B cell (primary cell): ENCODE measurements around the gene C1orf226. TPM values are rescaled to one million over a fixed set of nuclear protein-coding genes. Genes with fewer than 3 reads are reported as not detected.

Source experiments
- ATAC-seq: fragments of 200-7000 bp; cut with Tn5 transposase; one replicate; pipeline ENCODE4 v1.10.0; 2021; ENCODE audit warnings: low read depth, mild to moderate bottlenecking, moderate number of reproducible peaks, moderate library complexity
- CTCF ChIA-PET: fragments of 350-600 bp; sonication (Branson Sonifier 250); formaldehyde crosslinking; loops from one replicate; lab custom pipeline; 2021; ENCODE audit warnings: antibody characterized with exemption, inconsistent platforms; lab: Charles Lee
- POLR2A ChIA-PET: fragments of 350-600 bp; sonication (Branson Sonifier 250); formaldehyde crosslinking; loops from one replicate; lab custom pipeline; 2021; ENCODE audit warnings: antibody characterized with exemption; lab: Charles Lee
- DNase-seq: peaks from one replicate; pipeline ENCODE4 v3.0.0; 2013
- H2AFZ ChIP-seq: 2 replicates; pipeline ENCODE4 v1.6.1; 2012; ENCODE audit warnings: mild to moderate bottlenecking, low read depth, low read length; ENCODE audit not compliant: insufficient read depth, poor library complexity, severe bottlenecking
- H3K27ac ChIP-seq, 2 donors: 1 replicate in 1 of 2; 2 replicates in 1 of 2; pipeline ENCODE4 v1.5.1; 2012 to 2013; ENCODE audit warnings: low read length in 2 of 2, mild to moderate bottlenecking in 2 of 2, moderate library complexity in 1 of 2
- H3K27me3 ChIP-seq, 4 experiments: fragments of 200-600 bp in 1 of 4; sonication (generic) in 1 of 4; replicated peaks in 1 of 4; 1 replicate in 2 of 4; 2 replicates in 2 of 4; pipeline versions ENCODE4 v1.6.1 to v1.7.0; 2013 to 2016; ENCODE audit warnings: low read length in 3 of 4, mild to moderate bottlenecking in 2 of 4, mixed read lengths in 1 of 4, moderate library complexity in 1 of 4; ENCODE audit not compliant: insufficient read depth in 4 of 4, control insufficient read depth in 3 of 4; ENCODE audit errors: control extremely low read depth in 1 of 4
- H3K36me3 ChIP-seq, 2 experiments: replicated peaks in 1 of 2; 1 replicate in 1 of 2; 2 replicates in 1 of 2; pipeline versions ENCODE4 v1.6.1 to v1.7.1; 2013; ENCODE audit warnings: low read length in 1 of 2; ENCODE audit not compliant: insufficient read depth in 2 of 2, control insufficient read depth in 1 of 2; ENCODE audit errors: control extremely low read depth in 1 of 2, extremely low read depth in 1 of 2
- H3K4me1 ChIP-seq, 2 donors: fragments of 200-600 bp in 1 of 2; sonication (generic) in 1 of 2; 1 replicate in 1 of 2; 2 replicates in 1 of 2; pipeline versions ENCODE4 v1.5.1 to v1.6.1; 2013 to 2017; ENCODE audit warnings: low read length in 2 of 2; ENCODE audit not compliant: control insufficient read depth in 2 of 2, insufficient read depth in 2 of 2
- H3K4me2 ChIP-seq: replicated peaks from 2 replicates; pipeline ENCODE3; 2012; ENCODE audit warnings: mild to moderate bottlenecking, low read depth, low read length; ENCODE audit not compliant: poor library complexity, severe bottlenecking
- H3K4me3 ChIP-seq, 5 experiments: fragments of 200-600 bp in 1 of 5; sonication (generic) in 1 of 5; 1 replicate in 3 of 5; 2 replicates in 2 of 5; pipeline versions ENCODE4 v1.5.1 to v1.7.0; 2011 to 2016; ENCODE audit warnings: low read length in 4 of 5, mild to moderate bottlenecking in 4 of 5, low read depth in 2 of 5, control low read depth in 1 of 5, moderate library complexity in 1 of 5; ENCODE audit not compliant: insufficient read depth in 1 of 5; ENCODE audit errors: control extremely low read depth in 1 of 5, extremely low read depth in 1 of 5
- H3K79me2 ChIP-seq: fragments of 200-600 bp; sonication (generic); one replicate; pipeline ENCODE4 v1.6.0; 2016; ENCODE audit warnings: low read length; ENCODE audit not compliant: control insufficient read depth, insufficient read depth
- H3K9ac ChIP-seq: fragments of 200-600 bp; sonication (generic); 2 replicates; pipeline ENCODE4 v1.6.1; 2017; ENCODE audit warnings: mild to moderate bottlenecking, low read length, moderate library complexity
- H3K9me3 ChIP-seq, 3 donors: one replicate each; pipeline versions ENCODE4 v1.6.1 to v1.7.1; 2013; ENCODE audit warnings: low read length in 2 of 3; ENCODE audit not compliant: control insufficient read depth in 2 of 3, insufficient read depth in 1 of 3; ENCODE audit errors: control extremely low read depth in 1 of 3
- H4K20me1 ChIP-seq: 2 replicates; pipeline ENCODE4 v1.6.0; 2012; ENCODE audit warnings: mild to moderate bottlenecking, low read length; ENCODE audit not compliant: insufficient read depth, control insufficient read depth, poor library complexity, severe bottlenecking
- H3K27ac Mint-ChIP-seq: one replicate; pipeline ENCODE4 v1.8.0; 2021; ENCODE audit warnings: mixed read lengths
- H3K27me3 Mint-ChIP-seq: one replicate; pipeline ENCODE4 v1.8.0; 2021; ENCODE audit warnings: mixed read lengths
- H3K4me1 Mint-ChIP-seq: one replicate; pipeline ENCODE4 v1.8.0; 2021; ENCODE audit warnings: mixed read lengths
- H3K4me3 Mint-ChIP-seq: one replicate; pipeline ENCODE4 v1.8.0; 2021; ENCODE audit warnings: mixed read lengths
- H3K9me3 Mint-ChIP-seq: one replicate; pipeline ENCODE4 v1.8.0; 2022; ENCODE audit warnings: mixed read lengths; ENCODE audit not compliant: insufficient read depth
- EZH2 ChIP-seq: IDR thresholded peaks from 2 replicates; pipeline ENCODE4 v1.6.1; 2012; ENCODE audit warnings: borderline replicate concordance, low read depth, mild to moderate bottlenecking, moderate library complexity, low read length; ENCODE audit not compliant: insufficient read depth, poor library complexity, severe bottlenecking
- WGBS: methylation state at CpG from one replicate; pipeline ENCODE4 v1.1.5; 2013; ENCODE audit warnings: missing lambda C conversion rate; ENCODE audit not compliant: insufficient coverage; 5-methylcytosine and 5-hydroxymethylcytosine counted together
- intact Hi-C: fragments of 100-400 bp; cut with micrococcal nuclease; formaldehyde crosslinking; loops from one replicate; pipeline ENCODE4 v1.10.0; 2022
- polyA plus RNA-seq: library from polyadenylated mRNA; depleted of rRNA; stranded (reverse); fragments of >200 nt; gene quantifications from 2 replicates; pipeline ENCODE4 v1.2.3, GENCODE V29; 2012
- total RNA-seq, 2 donors: library from RNA; stranded (reverse); fragments of 120-200 nt in 1 of 2; gene quantifications; 1 replicate in 1 of 2; 2 replicates in 1 of 2; pipeline versions ENCODE4 v1.2.3 to v1.2.4, GENCODE V29; 2013 to 2022
- TF ChIP-seq, protein P1 (sequence below): fragments of 200-600 bp; IDR thresholded peaks from one replicate; pipeline ENCODE4 v1.8.0; 2022; ENCODE audit warnings: antibody characterized with exemption, mild to moderate bottlenecking

Gene C1orf226
- total and polyA plus RNA-seq, 2 donors (not counting 1 experiment from before 2014, with no cell fraction given) = 0.01 to 0.10 TPM

- H3K9me3 ChIP-seq = no peaks in the 10 kb centered on the region
- H3K27ac ChIP-seq = no peak overlapping the region
- H3K4me2 ChIP-seq = no peak overlapping the region
- ChIA-PET CTCF (no interaction called here), POLR2A (no interaction called here)
- H3K4me3 Mint-ChIP-seq = no peak overlapping the region
- H3K79me2 ChIP-seq = no peaks in the 10 kb centered on the region
- H2AFZ ChIP-seq = no peak overlapping the region
- WGBS = 87% methylated on average over 3 of the region's 3 CpGs
- no peaks in the 10 kb centered on the region for H3K4me1 ChIP-seq
- intact Hi-C loops = no loop called here
- peaks cover 22% of the 10 kb centered on the region for H3K27me3 Mint-ChIP-seq
- no peak overlapping the region for H3K4me3 ChIP-seq
- H3K9me3 Mint-ChIP-seq = no peaks in the 10 kb centered on the region
- no peak for TF ChIP-seq EZH2
- TF ChIP-seq, protein P1, sequence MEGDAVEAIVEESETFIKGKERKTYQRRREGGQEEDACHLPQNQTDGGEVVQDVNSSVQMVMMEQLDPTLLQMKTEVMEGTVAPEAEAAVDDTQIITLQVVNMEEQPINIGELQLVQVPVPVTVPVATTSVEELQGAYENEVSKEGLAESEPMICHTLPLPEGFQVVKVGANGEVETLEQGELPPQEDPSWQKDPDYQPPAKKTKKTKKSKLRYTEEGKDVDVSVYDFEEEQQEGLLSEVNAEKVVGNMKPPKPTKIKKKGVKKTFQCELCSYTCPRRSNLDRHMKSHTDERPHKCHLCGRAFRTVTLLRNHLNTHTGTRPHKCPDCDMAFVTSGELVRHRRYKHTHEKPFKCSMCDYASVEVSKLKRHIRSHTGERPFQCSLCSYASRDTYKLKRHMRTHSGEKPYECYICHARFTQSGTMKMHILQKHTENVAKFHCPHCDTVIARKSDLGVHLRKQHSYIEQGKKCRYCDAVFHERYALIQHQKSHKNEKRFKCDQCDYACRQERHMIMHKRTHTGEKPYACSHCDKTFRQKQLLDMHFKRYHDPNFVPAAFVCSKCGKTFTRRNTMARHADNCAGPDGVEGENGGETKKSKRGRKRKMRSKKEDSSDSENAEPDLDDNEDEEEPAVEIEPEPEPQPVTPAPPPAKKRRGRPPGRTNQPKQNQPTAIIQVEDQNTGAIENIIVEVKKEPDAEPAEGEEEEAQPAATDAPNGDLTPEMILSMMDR = no peak
- no peak for ATAC-seq
- DNase-seq = no peak
- no peaks in the 10 kb centered on the region for H3K27me3 ChIP-seq
- peaks cover 5% of the 10 kb centered on the region for H3K4me1 Mint-ChIP-seq
- H3K9ac ChIP-seq = no peak overlapping the region
- H3K36me3 ChIP-seq = no peaks in the 10 kb centered on the region
- no peaks in the 10 kb centered on the region for H4K20me1 ChIP-seq
- no peak overlapping the region for H3K27ac Mint-ChIP-seq
These were observed 17.7 kb upstream of the C1orf226 start for GRCh38 chr1:162363823-162364222.

- H4K20me1 ChIP-seq = no peaks in the 10 kb centered on the region
- no peaks in the 10 kb centered on the region for H3K9me3 ChIP-seq
- H3K36me3 ChIP-seq = no peaks in the 10 kb centered on the region
- POLR2A ChIA-PET = no interaction called here
- CTCF ChIA-PET = no interaction called here
- WGBS = 89% methylated on average over 1 of the region's 1 CpG
- DNase-seq (no peak), ATAC-seq (no peak)
- Mint-ChIP-seq H3K27ac (no peak overlapping the region), H3K27me3 (peaks cover 19% of the 10 kb centered on the region), H3K9me3 (no peaks in the 10 kb centered on the region), H3K4me1 (peaks cover 5% of the 10 kb centered on the region), H3K4me3 (no peak overlapping the region)
- no peak overlapping the region for H3K4me2 ChIP-seq
- no peak for TF ChIP-seq EZH2
- TF ChIP-seq, protein P1 = no peak
- no peak overlapping the region for H3K9ac ChIP-seq
- no peak overlapping the region for H3K4me3 ChIP-seq
- intact Hi-C loops = no loop called here
- no peak overlapping the region for H3K27ac ChIP-seq
- H3K27me3 ChIP-seq = no peaks in the 10 kb centered on the region
- no peaks in the 10 kb centered on the region for H3K4me1 ChIP-seq
- H2AFZ ChIP-seq = no peak overlapping the region
- no peaks in the 10 kb centered on the region for H3K79me2 ChIP-seq
These were observed 17.0 kb upstream of the C1orf226 start for GRCh38 chr1:162364498-162364897.
